HG03520 (cell line): ENCODE data around the gene FLNA.

ENCODE experiments used
- ATAC-seq: cut with Tn5 transposase; IDR thresholded peaks from one replicate; pipeline ENCODE4 v1.9.1; 2021; ENCODE audit warnings: mild to moderate bottlenecking, moderate library complexity; ENCODE audit not compliant: unreplicated experiment

The FLNA gene

DNA sequence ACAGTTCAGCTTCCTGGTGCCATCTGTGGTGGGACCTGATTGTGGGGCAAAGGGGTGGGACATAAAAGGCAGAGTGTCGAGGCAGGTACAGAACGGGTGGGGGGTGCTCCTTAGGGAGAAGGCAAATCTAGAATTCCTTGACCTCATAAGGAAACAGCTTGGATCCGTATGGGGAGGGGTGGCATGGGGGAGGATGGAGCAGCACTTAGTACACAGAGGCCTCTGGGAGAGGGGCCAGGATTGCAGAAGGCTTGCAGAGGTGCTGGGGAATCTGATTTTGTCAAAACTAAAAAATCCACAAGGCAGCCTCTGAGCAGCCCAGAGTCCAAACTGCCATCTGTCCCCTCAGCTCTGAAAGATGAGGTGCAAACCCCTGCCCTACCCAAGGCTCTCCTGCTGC, 2.3 kb upstream of the FLNA start:
- ATAC-seq = no peak

- ATAC-seq = no peak
Observed at GRCh38 chrX:154375156-154375504, 696 bp upstream of the FLNA start.

DNA sequence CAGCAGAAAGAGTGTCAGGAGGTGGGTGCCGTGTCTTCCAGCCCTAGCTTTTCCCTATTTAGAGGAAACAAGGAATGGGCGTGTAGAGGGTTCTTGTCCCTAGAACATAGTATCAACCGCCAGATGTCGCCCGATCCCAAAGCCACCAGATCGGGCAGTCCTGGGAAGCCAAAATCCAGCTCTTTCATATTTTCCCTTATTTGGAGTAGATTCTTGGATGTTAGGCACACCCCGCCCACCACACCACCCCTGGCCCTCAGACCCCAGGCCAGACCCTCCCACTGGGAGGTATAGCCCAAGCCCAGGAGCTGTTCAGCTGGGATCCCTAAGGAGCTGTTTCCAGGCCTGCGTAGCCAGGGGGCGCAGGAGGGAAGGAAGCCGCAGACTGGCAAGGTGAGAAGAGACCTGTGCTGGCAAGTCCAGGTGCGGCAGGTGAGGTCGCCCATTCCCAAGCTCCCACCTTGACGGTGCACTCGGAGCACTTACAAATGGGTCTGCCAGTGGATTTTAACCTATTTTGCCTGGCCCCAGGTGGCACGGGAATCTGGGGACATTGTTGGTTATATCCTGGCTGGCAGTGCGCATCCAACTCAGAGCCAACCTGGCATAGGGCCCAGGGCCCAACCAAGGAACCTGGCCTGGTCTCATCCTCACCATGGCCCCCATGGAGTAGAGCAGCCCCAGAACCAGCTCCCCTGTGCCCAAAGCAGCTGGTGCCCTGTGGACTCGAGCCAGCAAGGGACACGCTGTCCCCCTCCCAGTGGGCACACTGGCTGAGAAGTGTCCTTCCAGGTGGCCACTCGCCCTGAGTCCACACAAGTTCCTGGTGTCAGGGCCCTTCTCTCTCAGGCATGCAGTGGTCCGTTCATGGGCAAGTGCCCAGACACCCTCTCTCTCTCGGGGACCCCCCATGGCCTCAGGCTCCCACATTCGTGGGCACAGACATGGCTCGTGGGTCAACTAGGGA, 811 bp downstream of the FLNA start:
- ATAC-seq = no peak

DNA sequence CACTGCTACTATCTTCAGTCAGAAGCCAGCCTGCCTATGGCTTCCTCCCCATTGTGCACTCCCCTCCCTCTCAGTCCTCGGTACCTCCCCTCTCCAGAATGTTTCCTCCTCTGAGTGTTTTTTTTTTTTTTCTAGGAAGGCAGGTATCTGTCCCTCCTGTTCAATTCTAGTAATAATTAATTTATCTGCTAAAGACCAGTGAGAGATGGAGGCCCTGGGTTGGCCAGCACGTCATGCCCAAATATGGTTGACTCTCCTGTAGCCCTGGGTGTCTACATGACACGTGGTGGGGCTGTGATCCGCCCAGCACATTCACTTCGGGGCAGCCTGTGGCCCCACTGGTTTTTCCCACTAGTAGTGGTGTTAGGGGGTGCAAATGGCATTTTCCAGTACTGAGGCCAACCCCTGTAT, 1.8 kb downstream of the FLNA start:
- ATAC-seq = peak; percentile 30

DNA sequence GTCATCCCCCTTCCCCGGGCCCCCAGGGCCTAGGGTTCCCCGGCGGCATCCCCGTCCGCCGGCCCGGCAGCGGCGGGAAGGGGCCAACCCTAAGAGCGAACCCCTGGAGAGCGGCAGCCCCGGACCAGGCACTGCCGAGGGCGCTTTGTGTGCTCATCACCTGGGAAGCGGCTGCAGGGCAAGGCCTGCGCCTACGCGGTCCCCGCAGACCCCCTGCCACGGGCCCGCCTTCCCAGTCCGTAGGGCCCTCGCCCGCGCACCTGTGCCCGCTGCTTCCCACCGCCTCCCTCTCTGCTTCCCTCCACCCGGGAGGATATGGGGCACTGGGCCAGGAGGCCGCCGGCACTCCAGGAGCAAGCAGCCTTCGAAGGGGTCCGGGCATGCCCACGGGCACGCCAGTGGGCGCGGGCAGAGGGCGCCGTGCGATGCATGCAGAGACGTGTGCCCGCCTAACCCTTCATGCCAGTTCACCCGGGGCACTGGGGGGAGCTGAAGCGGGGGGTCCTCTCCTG, 2.6 kb downstream of the FLNA start:
- no peak for ATAC-seq

DNA sequence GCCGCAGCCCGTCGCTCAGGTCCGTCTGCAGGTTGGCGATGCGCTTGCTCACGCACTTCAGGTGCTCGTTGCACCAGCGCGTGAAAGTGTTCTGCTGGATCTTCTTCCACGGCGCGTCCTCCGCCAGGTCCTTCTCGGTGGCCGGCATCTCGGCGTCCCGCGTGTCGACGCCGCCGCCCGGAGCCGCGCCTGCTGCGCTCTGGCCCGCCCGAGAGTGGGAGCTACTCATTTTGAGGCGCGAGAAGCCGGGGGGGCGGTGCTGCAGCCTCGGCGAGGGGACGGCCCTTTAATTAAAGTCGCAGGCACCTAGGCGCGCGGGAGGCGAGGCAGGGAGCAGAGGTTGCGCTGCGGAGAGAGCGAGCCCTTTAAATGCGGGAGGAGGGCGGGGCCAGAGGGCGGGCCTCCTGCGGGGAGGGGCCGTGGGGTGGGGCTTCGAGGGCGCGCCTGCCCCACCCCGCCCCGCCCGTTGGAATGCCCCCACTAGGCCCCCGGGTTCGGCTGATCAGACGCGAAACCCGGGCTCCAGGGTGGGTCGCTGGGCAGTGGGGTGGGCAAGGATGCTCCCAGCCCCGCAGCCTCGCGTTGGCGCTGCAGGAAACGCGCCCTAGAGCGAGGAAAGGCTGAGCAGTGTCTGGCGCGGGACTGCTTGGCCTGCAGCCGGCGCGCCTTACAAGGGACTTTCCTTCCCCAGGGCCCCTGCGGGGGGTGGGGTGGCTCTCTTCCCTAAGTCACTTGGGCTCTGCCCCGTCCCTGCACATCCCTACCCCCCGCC, 3.2 kb downstream of the FLNA start:
- ATAC-seq = peak; percentile 59

GRCh38 chrX:154370300-154371016, 4.0 kb downstream of the FLNA start:
- ATAC-seq = no peak

- no peak for ATAC-seq
Observed at GRCh38 chrX:154369449-154370299, 4.8 kb downstream of the FLNA start.

GRCh38 chrX:154368630-154369448, 5.6 kb downstream of the FLNA start:
- ATAC-seq = no peak

DNA sequence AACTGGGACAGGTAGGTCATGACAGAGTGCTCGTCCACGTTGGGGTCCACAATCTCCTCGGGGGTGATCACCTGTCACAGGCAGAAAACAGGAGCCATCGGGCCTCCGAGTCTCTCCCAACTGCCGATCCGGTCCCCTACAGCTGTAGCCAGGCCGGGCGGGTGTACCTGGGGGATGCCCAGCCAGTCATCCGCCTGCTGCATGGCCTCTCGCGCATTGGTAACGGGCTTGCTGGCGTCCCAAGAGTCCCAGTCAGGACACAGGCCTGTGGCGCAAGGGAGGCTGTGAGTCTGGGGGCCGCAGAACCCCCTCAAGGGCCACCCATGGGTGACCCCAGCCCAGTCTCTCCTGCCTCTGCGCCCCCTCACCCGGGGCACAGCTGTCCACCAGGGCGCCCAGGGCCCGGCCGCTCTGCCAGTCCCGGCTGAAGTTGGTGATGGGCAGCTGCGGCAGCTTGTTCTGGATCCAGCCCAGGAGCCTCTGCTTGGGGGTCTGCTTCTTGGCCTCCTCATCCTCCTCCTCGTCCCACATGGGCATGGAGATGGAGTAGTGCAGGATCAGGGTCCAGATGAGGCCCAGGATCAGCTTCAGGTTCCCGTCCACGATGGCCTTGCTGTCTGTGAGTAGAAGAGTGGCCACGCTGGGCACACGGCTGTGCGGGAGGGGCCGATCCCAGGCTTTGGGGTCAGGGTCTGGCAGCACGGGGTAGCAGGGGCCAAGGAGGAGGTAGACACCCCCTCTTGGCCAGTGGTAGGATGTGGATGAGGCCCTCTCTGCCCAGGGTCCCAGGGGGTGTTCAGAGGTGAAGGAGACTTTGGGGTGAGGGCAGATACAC, 6.7 kb downstream of the FLNA start:
- ATAC-seq = no peak

GRCh38 chrX:154366666-154367055, 7.8 kb downstream of the FLNA start:
- ATAC-seq = no peak

- no peak for ATAC-seq
Observed at GRCh38 chrX:154365997-154366665, 8.3 kb downstream of the FLNA start.

- ATAC-seq = no peak
Observed at GRCh38 chrX:154365052-154365600, 9.3 kb downstream of the FLNA start.

DNA sequence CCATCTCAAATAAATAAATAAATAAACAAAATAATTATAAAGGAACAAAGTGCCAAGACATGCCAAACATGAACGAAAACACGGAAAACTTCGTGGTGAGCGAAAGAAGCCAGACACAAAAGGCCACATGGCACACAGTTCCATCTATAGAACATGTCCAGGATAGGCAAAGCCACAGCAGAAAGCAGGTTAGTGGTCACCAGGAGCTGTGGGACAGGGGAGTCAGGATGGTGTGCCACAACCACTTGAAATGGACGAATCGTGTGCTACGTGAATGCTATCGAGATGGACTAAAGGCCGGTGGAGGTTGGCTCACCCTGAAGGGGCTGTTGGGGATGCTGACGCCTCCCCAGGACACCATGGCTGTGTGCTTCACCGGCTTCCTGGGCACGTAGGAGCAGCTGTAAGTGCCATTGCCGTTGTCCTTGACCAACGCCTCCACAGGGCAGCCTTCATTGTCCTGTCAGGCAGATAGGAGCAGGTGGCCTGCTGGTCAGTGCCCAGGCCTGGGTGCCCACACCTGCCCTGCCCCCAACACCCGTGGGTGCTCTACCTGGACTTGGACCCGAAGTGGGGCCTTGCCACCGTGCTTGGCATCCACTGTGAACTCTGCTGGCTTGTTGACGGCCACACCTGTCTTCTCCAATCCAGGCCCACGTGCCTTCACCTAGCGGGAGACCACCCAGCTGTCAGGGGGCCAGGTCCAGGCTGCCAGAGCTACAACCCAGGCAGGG, 10.6 kb downstream of the FLNA start:
- ATAC-seq = no peak

- no peak for ATAC-seq
Observed at GRCh38 chrX:154362085-154362742, 12.2 kb downstream of the FLNA start.

- no peak for ATAC-seq
Observed at GRCh38 chrX:154360155-154360713, 14.2 kb downstream of the FLNA start.
